ENCODE measurements around the gene SMIM35. TPM values are rescaled to one million over a fixed set of nuclear protein-coding genes. Genes with fewer than 3 reads are reported as not detected.

The SMIM35 gene
- total RNA-seq, 3 donors from 2014 or later, result not detected

GRCh38 chr11:118090545-118091162 is 3.9 kb upstream of the SMIM35 start:
- Histone ChIP-seq H3K4me1 (no peaks in the 10 kb centered on the region), H3K36me3 (no peaks in the 10 kb centered on the region), H3K27me3 (no peaks in the 10 kb centered on the region), H3K4me3 (no peak overlapping the region), H3K9me3 (peaks cover 2 to 5% of the 10 kb centered on the region in 2 donors), H3K27ac (no peak overlapping the region)
- TF ChIP-seq, protein P1, sequence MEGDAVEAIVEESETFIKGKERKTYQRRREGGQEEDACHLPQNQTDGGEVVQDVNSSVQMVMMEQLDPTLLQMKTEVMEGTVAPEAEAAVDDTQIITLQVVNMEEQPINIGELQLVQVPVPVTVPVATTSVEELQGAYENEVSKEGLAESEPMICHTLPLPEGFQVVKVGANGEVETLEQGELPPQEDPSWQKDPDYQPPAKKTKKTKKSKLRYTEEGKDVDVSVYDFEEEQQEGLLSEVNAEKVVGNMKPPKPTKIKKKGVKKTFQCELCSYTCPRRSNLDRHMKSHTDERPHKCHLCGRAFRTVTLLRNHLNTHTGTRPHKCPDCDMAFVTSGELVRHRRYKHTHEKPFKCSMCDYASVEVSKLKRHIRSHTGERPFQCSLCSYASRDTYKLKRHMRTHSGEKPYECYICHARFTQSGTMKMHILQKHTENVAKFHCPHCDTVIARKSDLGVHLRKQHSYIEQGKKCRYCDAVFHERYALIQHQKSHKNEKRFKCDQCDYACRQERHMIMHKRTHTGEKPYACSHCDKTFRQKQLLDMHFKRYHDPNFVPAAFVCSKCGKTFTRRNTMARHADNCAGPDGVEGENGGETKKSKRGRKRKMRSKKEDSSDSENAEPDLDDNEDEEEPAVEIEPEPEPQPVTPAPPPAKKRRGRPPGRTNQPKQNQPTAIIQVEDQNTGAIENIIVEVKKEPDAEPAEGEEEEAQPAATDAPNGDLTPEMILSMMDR (IDR thresholded peaks at IDR 0.05), result no peak
- TF ChIP-seq POLR2A (IDR thresholded peaks at IDR 0.05) (no peak), POLR2AphosphoS5 (IDR thresholded peaks at IDR 0.05) (no peak)
- no peak for DNase-seq (ENCODE audit: low spot score in 2 of 2)
- intact Hi-C loops (cut with DNase I; ENCODE audit: low total_unique reads), result no loop called here

DNA sequence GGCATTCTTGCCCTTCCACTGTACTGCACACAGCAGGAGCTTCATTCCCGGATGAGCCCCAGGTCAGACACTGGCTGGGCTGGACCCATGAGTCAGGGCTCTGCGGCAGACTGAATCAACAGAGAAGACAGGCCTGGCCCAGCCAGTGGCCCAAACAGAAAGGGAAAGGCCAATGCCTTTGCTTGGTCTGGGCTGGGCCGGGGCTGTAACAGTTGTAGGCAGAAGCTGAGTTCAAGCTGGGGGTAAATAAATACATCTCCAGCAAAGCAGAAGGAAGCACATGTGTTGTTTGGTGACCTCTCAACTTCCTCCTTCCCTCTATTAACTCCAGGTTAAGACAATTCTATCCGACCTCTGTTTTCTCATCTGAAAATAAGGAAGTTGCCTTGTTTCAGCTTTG is 1.8 kb upstream of the SMIM35 start:
- no peaks in the 10 kb centered on the region for H3K4me1 ChIP-seq
- intact Hi-C loops (cut with DNase I; ENCODE audit: low total_unique reads), result no loop called here
- TF ChIP-seq POLR2AphosphoS5 (IDR thresholded peaks at IDR 0.05) (no peak), POLR2A (IDR thresholded peaks at IDR 0.05) (no peak)
- TF ChIP-seq, protein P1 (IDR thresholded peaks at IDR 0.05), result no peak
- no peak for DNase-seq (ENCODE audit: low spot score in 2 of 2)
- no peak overlapping the region for H3K27ac ChIP-seq
- peaks cover 2 to 5% of the 10 kb centered on the region in 2 donors for H3K9me3 ChIP-seq
- H3K4me3 ChIP-seq, result no peak overlapping the region
- H3K36me3 ChIP-seq, result no peaks in the 10 kb centered on the region
- no peaks in the 10 kb centered on the region for H3K27me3 ChIP-seq

DNA sequence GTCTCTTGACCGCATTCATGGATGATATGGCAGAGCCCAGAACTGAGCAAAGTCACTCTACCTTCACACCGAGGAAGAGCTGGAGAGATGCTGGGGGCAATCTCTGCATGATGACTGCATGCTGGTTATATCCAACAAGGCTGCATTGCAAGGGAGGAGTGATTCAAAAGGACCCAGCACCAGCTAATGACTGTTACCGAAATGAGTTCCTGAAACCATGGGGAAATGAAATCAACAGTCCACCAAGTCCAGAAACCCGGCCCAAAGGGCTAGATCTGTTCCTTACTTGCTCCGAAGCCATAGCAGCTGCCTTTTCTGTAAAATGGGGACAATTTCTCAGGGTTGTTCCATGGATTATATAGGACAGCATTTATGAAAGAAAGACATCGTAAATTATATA is 1.2 kb upstream of the SMIM35 start:
- intact Hi-C loops (cut with DNase I; ENCODE audit: low total_unique reads), result no loop called here
- H3K27ac ChIP-seq, result no peak overlapping the region
- no peaks in the 10 kb centered on the region for H3K36me3 ChIP-seq
- peaks cover 2 to 5% of the 10 kb centered on the region in 2 donors for H3K9me3 ChIP-seq
- TF ChIP-seq POLR2A (IDR thresholded peaks at IDR 0.05) (no peak), POLR2AphosphoS5 (IDR thresholded peaks at IDR 0.05) (no peak)
- DNase-seq (ENCODE audit: low spot score in 2 of 2), result no peak
- H3K27me3 ChIP-seq, result no peaks in the 10 kb centered on the region
- no peak overlapping the region for H3K4me3 ChIP-seq
- no peaks in the 10 kb centered on the region for H3K4me1 ChIP-seq

DNA sequence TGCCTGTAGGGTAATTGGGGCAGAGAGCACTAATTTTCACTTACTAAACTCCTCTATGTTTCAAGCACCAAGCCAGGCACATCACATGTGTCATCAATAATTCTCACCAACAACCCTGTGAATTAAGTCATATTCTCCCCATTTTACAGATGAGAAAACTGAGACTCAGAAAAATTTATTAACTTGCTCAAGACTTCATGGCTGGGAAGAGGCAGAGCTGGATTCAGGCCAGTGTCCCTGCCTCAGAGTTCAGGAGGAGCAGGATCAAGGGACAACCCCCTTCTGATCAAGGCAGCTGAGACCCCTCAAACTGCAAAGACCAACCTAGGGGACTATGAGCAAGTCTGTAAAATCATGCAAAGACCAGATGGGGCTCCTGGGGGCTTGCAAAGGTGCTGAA is 2.1 kb downstream of the SMIM35 start:
- TF ChIP-seq, protein P1 (IDR thresholded peaks at IDR 0.05), result no peak
- TF ChIP-seq POLR2AphosphoS5 (IDR thresholded peaks at IDR 0.05) (no peak), POLR2A (IDR thresholded peaks at IDR 0.05) (no peak)
- Histone ChIP-seq H3K27me3 (no peaks in the 10 kb centered on the region), H3K27ac (no peak overlapping the region), H3K9me3 (peaks cover 2 to 5% of the 10 kb centered on the region in 2 donors), H3K4me1 (no peaks in the 10 kb centered on the region), H3K36me3 (no peaks in the 10 kb centered on the region), H3K4me3 (no peak overlapping the region)
- intact Hi-C loops (cut with DNase I; ENCODE audit: low total_unique reads), result no loop called here
- DNase-seq (ENCODE audit: low spot score in 2 of 2), result no peak

DNA sequence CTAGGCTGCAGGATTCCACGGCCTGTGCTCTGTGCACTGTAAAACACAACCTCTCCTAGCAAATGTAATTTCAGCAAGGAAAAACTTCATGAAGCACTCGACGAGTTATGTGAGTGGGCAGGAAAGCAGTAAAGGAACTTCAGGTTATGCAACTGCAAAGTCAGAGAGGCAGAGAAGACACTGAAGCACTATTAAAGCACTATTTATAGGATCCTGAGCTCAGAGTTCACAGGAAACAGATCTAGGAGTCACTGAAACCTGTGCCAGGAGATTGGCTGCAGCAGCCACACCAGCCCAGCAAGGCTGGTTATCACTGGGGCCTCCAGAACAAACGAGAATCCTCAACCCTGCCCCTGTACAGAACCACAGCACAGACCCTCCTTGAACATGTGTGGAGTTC is 2.5 kb downstream of the SMIM35 start:
- Histone ChIP-seq H3K9me3 (peaks cover 2 to 5% of the 10 kb centered on the region in 2 donors), H3K36me3 (no peaks in the 10 kb centered on the region), H3K27ac (peak overlapping the region in 1 of 2 donors; percentile 43), H3K4me1 (no peaks in the 10 kb centered on the region), H3K4me3 (no peak overlapping the region), H3K27me3 (no peaks in the 10 kb centered on the region)
- no peak for DNase-seq (ENCODE audit: low spot score in 2 of 2)
- TF ChIP-seq POLR2AphosphoS5 (IDR thresholded peaks at IDR 0.05) (no peak), POLR2A (IDR thresholded peaks at IDR 0.05) (no peak)
- TF ChIP-seq, protein P1 (IDR thresholded peaks at IDR 0.05), result no peak
- intact Hi-C loops (cut with DNase I; ENCODE audit: low total_unique reads), result no loop called here

Data from breast epithelium (tissue), 4 donors.